CD1c-positive myeloid dendritic cell (primary cell): Measurements from ENCODE around the gene PCDHA4.

Experiments used
- DNase-seq: peaks from one replicate; pipeline ENCODE4 v3.0.0-alpha.2; 2016; ENCODE audit errors: extremely low spot score

The PCDHA4 gene

GRCh38 chr5:140855772-140856674, 49.2 kb downstream of the PCDHA4 start, which contains the start of gene PCDHA10:
Gene PCDHA10 (plus strand): TSS chr5:140855897. CDS start chr5:140856049, 152 bp downstream.
- no peak for DNase-seq

GRCh38 chr5:140857177-140857986, 50.5 kb downstream of the PCDHA4 start:
- DNase-seq: no peak

- DNase-seq: no peak
These were observed 51.0 kb downstream of the PCDHA4 start for GRCh38 chr5:140857987-140858240.

GRCh38 chr5:140862441-140863295, 55.8 kb downstream of the PCDHA4 start:
- no peak for DNase-seq
